Kidney (tissue), 14 donors: ENCODE results near the gene ORC3. TPM values are rescaled to one million over a fixed set of nuclear protein-coding genes. Genes with fewer than 3 reads are reported as not detected.

Experiments
- DNase-seq, 5 donors: peaks; one replicate each; pipeline ENCODE4 v3.0.0-alpha.2; 2013 to 2020
- FAIRE-seq: peaks from 2 replicates; lab custom pipeline; 2012; peaks lifted over from hg19 to GRCh38; lab: Jason Lieb, UNC
- H3K27ac ChIP-seq, 2 donors: one replicate each; pipeline ENCODE4 v1.7.0; 2013; ENCODE audit warnings: low read depth in 2 of 2, low read length in 2 of 2, inconsistent platforms in 1 of 2
- H3K27me3 ChIP-seq: one replicate; pipeline ENCODE4 v1.7.1; 2013; ENCODE audit warnings: low read length, inconsistent platforms; ENCODE audit not compliant: control insufficient read depth, insufficient read depth
- H3K36me3 ChIP-seq, 3 donors: one replicate each; pipeline versions ENCODE4 v1.7.0 to v1.7.1; 2013; ENCODE audit warnings: low read length in 3 of 3, control low read depth in 1 of 3, inconsistent platforms in 1 of 3; ENCODE audit not compliant: insufficient read depth in 3 of 3, control insufficient read depth in 2 of 3
- H3K4me1 ChIP-seq, 3 donors: one replicate each; pipeline versions ENCODE4 v1.7.0 to v1.7.1; 2013; ENCODE audit warnings: low read length in 3 of 3, inconsistent platforms in 1 of 3, low read depth in 1 of 3; ENCODE audit not compliant: control insufficient read depth in 2 of 3, insufficient read depth in 2 of 3
- H3K4me3 ChIP-seq, 3 donors: one replicate each; pipeline versions ENCODE4 v1.7.0 to v1.8.1; 2013; ENCODE audit warnings: low read length in 3 of 3, control low read depth in 1 of 3, inconsistent platforms in 1 of 3
- H3K9ac ChIP-seq, 3 donors: one replicate each; pipeline versions ENCODE4 v1.7.0 to v1.7.1; 2013; ENCODE audit warnings: low read length in 3 of 3, control low read depth in 1 of 3, inconsistent platforms in 1 of 3
- H3K9me3 ChIP-seq, 3 donors: one replicate each; pipeline versions ENCODE4 v1.7.0 to v1.7.1; 2013; ENCODE audit warnings: low read length in 3 of 3, control low read depth in 1 of 3, inconsistent platforms in 1 of 3; ENCODE audit not compliant: control insufficient read depth in 2 of 3, insufficient read depth in 1 of 3
- CTCF ChIP-seq: IDR thresholded peaks from 3 replicates; pipeline ENCODE4 v1.5.1; 2012; ENCODE audit warnings: mild to moderate bottlenecking, moderate library complexity, borderline replicate concordance; ENCODE audit not compliant: insufficient read depth; ENCODE audit errors: extremely low read depth
- intact Hi-C: fragments of 100-400 bp; cut with DNase I; formaldehyde crosslinking; loops from one replicate; pipeline ENCODE4 v1.11.1; 2022
- polyA plus RNA-seq: library from polyadenylated mRNA; stranded (reverse); fragments of 350-450 nt; fragmentation: Illumina TruSeq; extraction: RNeasy Lipid Tissue Mini Kit (QIAGEN cat#74804); gene quantifications from one replicate; pipeline ENCODE4 v1.2.3, GENCODE V29; 2014; ENCODE audit warnings: low read depth, low replicate concordance; ENCODE audit not compliant: insufficient read depth
- total RNA-seq: library from RNA; stranded (reverse); fragmentation: NEBNext Ultra II Directional; extraction: Animal tissue kit (Norgen Biotek cat#: 25700); gene quantifications from one replicate; pipeline ENCODE4 v1.2.1, GENCODE V29; 2021
- donor health status: control.
- donor health status: control.
- donor health status: control.
- donor health status: control.
- donor health status: control.
- donor health status: DM: yes; HTN: yes; CAD: no.
- donor health status: Normal renal cell carcinoma (clear cell type).

The ORC3 gene
- total and polyA plus RNA-seq, 2 donors from 2014 or later: 16.4 to 22.7 TPM

- Histone ChIP-seq H3K4me3 (no peak overlapping the region), H3K9me3 (no peaks in the 10 kb centered on the region), H3K4me1 (no peaks in the 10 kb centered on the region), H3K36me3 (no peaks in the 10 kb centered on the region), H3K9ac (no peak overlapping the region), H3K27ac (no peak overlapping the region), H3K27me3 (no peaks in the 10 kb centered on the region)
- TF ChIP-seq CTCF: no peak
- intact Hi-C loops: no loop called here
- no peak for DNase-seq
- FAIRE-seq: no peak
Measured at GRCh38 chr6:87714093-87714842, 124.3 kb downstream of the ORC3 start.

Other genes starting within 250 kb of the ORC3 start
- gene C6orf163, start 245.3 kb upstream of the ORC3 start, total RNA-seq: 4.2 TPM
- 1.3 TPM for gene C6orf163, start 245.3 kb upstream of the ORC3 start, polyA plus RNA-seq
- gene CFAP206, start 182.2 kb upstream of the ORC3 start, total RNA-seq: 2.5 TPM
- 2.6 TPM for gene CFAP206, start 182.2 kb upstream of the ORC3 start, polyA plus RNA-seq
- gene SLC35A1, start 117.2 kb upstream of the ORC3 start, total RNA-seq: 20.4 TPM
- gene SLC35A1, start 117.2 kb upstream of the ORC3 start, polyA plus RNA-seq: 18.1 TPM
- gene RARS2, start 148 bp upstream of the ORC3 start, total RNA-seq: 31.7 TPM
- gene RARS2, start 148 bp upstream of the ORC3 start, polyA plus RNA-seq: 23.4 TPM
- gene AKIRIN2, start 112.1 kb downstream of the ORC3 start, total RNA-seq: 43.4 TPM
- gene AKIRIN2, start 112.1 kb downstream of the ORC3 start, polyA plus RNA-seq: 26.0 TPM